Glomerular endothelial cell (primary cell): ENCODE data around the gene TPPP2. TPM values are rescaled to one million over a fixed set of nuclear protein-coding genes. Genes with fewer than 3 reads are reported as not detected.
"Not testable (repeated sequence)": the region's sequence is repeated elsewhere in the genome, so short reads cannot be mapped to it uniquely, and the experiment has no call there.

Experiments used
- DNase-seq: peaks from one replicate; pipeline ENCODE4 v3.0.0-alpha.2; 2011; ENCODE audit warnings: low read depth, low spot score; ENCODE audit errors: extremely low read depth
- total RNA-seq: library from RNA; depleted of rRNA; stranded (reverse); fragments of >200 nt; gene quantifications from 2 replicates; pipeline ENCODE4 v1.2.3, GENCODE V29; 2015

The TPPP2 gene
- total RNA-seq, result not detected in 2 replicates

DNA sequence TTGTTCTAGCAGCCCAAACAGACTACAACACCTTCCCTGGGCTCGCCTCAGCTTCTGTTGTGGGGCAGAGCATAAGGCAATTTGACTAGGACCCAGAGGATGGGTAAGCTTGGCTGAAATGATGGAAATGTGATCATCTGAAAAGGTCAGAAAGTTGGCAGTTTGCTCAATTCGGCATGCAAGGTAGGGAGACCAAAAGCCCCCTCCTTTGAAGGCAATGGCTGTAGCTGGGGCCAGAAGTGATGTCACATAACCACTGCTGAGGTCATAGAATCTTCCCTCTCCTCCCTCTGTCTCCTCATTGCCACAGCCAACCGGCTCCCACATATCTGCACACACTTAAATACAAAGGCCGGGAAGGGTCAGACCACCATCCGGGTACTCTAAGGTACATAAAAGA is at the start of gene TPPP2:
Gene TPPP2, plus strand, starts transcription at position 301 of the 400 bp plus-strand sequence. CDS start 365 bp downstream, outside the sequence.
- DNase-seq, result no peak

DNA sequence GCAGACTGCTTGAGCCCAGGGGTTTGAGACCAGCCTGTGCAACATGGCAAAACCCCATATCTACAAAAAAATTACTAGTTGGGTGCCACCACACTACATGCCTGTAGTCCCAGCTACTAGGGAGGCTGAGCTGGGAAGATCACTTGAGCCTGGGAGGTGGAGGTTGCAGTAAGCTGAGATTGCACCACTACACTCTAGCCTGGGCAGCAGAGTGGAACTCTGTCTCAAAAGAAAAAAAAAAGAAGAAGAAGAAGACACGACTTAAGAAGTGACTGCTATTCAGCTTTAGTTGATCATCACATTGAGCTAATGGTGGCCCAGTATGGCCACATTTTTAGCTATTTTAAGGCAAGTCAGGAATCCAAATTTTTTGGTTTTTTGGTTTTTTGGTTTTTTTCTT is 49.1 kb upstream of the TPPP2 start:
- DNase-seq, result no peak

DNA sequence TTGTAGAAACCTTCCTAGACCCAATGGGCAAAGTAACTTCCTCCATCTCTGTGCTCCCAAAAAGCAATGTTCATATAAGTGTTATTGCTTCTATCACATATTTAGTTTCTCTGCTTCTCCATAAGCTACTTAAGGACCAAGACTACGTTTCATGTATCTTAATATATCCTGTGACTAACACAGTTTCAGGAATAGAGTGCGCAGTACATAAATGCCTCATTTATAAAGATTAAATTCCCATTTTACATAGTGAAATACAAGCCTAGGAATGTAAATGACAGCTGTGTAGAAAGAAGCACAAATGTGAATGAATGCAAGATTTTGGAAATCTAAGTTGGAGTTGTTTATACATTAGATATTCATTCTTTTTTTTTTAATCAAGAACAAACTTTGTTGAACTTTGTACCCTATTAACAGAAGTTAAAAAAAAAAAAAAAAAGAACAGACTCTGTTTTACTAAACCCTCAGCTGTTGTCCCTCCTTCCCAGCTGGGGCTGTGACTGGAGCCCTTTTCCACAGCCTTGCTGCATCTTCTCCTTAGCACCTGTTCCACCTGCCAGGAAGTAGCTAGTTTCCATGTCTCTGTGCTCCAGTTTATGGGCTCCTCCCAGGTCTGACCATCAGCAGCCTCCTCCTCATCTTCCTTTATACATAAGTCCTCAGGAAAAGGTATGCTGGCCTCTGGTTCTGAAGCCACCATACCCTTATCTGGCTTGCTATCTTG is 47.2 kb upstream of the TPPP2 start:
- DNase-seq, result no peak

DNA sequence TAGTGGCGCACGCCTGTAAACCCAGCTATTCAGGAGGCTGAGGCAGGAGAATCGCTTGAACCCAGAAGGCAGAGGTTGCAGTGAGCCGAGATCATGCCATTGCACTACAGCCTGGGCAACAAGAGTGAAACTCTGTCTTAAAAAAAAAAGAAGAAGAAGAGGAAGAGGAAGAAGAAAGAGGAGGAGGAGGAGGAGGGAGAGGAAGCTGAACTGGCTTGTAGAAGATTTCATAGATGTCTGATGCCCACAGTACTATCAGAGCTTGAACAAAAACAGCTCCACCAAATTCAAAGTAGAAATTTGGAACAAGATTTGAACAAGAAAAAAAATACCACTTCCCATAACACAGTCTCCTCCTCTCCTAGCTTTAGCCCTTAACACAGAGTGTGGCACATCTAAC is 44.4 kb upstream of the TPPP2 start:
- not testable (repeated sequence) for DNase-seq

DNA sequence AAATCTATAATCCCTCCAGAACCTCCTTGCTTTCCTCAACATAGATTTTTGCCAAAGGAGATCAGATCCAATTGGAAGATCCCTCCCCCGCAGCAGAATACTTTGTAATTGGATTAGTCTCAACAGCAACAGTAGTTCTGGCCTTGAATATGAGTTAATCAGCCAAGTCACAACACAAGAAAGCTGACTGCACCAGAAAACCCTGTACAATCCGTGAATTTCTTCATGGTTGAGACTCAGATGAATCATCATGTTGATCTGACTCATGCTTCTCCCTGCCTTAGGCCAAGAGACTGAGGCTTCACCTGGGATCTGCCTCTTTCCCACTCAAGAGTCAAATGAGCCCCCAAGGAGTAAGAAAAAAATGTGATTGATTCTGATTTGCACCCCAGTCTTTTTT is 43.2 kb upstream of the TPPP2 start:
- DNase-seq, result no peak

DNA sequence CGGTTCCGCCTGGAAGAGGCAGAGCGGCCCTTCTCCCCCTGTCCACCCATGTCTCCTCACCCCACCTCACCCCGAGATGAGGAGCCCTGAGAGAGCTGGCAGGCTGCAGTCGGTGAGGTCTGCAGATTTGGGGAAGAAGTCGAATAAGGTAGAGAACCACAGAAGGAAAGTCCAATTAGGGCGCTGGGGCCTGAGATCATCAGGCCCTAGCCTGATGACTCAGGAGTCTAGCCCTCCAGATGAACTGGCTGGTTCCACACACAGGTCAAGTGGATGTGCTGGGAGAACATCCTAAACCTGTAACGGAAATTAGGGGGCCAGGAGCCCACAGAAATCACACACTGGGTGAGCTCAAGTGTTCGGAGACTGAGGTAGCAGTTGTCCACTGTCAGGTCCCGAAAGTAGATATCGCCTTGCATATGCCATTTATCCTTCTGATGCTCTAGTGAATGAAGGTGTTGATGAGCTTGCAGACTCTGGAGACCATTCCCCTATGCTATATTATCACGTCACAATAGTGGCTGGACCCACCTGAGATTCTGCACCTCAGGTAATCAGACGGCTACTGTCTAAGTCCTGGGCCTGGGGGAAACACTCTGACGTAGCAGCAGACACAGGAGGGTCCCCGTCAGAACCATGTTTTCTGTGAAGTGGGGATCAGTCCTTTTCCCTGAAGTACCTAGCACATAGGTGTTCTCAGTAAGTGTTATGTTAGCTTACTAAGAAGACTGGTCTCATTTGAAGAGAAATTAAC is 41.1 kb upstream of the TPPP2 start:
- no peak for DNase-seq

DNA sequence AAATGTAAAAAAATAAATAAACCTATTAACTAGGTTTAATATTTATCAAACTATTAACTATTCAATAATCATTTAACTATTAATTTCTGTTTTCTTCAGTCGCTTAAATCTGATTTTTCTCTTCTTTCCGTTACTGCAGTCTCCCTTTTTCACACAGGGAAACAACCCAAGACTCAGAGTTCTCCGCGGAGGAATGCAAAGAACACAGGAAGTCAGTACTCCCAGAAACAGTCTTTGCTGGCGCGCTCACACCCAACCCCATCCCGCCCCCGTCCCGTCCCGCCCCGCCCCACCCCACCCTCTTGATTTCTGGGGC is 40.6 kb upstream of the TPPP2 start:
- no peak for DNase-seq

DNA sequence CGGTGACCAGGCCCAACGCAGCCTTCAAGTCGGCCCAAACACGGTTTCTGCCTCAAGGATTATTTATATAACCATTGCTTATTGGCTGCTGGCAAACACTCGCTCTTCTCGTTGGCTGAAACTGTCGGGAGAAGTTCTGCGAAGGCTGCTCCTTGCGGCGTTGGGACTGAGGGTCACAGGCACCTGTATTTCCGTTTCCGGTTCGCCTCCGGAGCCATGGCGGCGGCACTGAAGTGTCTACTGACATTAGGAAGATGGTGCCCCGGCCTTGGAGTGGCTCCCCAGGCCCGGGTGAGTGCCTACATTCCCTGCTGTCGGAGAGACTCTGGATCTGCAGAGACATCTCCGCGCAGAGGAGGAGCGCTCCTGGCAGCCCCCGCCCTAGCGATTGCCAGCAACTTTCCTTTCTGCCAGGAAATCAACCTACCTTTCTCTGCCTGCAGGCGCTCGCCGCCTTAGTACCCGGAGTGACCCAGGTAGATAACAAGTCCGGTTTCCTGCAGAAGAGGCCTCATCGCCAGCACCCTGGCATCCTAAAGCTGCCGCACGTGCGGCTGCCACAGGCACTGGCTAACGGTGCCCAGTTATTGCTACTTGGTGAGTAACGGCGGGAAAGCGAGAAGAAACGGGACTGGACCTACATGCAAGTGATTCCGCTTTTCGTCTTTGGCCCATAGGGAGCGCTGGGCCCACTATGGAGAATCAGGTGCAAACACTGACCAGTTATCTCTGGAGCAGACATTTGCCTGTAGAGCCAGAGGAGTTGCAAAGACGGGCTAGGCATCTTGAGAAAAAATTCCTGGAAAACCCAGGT is 40.0 kb upstream of the TPPP2 start, which contains the start of gene METTL17:
Gene METTL17, plus strand, starts transcription at position 194 of the 814 bp plus-strand sequence. Its CDS starts 23 bp downstream, at position 217.
- DNase-seq, result peak; percentile 80

DNA sequence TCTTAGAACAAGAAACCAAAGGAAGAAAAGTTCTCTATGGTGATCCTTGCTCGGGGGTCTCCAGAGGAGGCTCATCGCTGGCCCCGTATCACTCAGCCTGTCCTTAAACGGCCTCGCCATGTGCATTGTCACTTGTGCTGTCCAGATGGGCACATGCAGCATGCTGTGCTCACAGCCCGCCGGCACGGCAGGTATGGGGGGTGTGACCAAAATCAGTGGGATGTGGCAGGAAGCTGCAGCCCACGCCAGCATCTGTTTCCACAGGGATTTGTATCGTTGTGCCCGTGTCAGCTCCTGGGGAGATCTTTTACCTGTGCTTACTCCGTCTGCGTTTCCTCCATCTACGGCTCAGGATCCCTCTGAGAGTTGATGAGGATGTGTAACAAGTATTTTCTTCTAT is 33.5 kb upstream of the TPPP2 start:
- DNase-seq, result no peak

DNA sequence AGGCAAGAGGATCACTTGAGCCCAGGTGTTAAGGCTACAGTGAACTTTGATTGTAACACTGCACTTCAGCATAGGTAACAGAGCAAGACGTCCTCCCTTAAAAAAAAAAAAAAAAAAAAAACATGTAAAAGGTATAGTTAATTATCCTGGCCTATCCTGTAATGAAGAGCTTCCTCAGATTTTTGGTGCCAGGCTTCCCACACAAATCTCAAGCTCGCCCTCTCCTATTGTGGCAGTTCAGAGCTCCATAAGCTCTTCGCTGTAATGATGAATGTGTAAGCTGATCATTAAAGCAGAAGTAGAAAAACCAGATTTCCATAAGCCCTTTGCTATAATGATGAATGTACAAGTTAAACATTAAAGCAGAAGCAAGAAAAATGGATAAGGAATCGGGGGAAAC is 32.9 kb upstream of the TPPP2 start:
- no peak for DNase-seq

DNA sequence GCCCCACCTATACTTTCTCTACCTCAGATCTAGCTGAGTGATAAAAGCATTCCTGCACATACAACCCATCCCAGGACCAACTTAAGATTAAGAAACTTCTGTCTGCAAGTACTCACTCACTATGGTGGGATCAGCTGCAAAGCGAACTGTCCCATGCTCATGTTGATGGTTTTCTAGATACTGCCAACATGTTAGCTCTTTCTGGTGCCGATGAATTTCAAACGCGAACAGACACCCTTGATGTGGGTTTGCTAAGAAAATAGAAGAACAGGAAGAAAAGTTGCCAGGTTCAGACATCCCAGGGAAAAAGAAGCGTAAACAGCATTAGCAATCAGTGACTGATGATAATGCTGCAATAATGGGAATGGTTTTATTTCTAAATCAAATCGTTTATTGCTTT is 32.5 kb upstream of the TPPP2 start:
- no peak for DNase-seq

DNA sequence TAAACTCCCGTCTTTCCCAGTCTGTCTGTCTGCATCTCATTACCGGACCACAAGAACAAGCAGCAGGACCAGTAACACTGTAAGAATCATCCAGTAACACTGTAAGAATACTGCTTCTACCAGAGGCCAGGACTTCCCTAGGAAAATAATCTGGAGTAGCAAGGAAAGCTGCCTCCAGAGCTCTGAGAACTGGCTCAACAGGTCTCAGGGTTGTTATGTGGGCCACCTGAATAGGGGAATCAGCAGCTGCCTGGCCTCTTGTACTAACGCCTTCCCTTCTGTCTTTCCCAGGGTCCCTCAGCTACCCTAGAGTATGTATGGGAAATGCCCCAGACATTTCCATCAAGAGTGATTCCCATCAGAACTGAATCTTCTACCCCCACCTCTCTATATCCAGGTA is 31.9 kb upstream of the TPPP2 start:
- DNase-seq, result no peak

DNA sequence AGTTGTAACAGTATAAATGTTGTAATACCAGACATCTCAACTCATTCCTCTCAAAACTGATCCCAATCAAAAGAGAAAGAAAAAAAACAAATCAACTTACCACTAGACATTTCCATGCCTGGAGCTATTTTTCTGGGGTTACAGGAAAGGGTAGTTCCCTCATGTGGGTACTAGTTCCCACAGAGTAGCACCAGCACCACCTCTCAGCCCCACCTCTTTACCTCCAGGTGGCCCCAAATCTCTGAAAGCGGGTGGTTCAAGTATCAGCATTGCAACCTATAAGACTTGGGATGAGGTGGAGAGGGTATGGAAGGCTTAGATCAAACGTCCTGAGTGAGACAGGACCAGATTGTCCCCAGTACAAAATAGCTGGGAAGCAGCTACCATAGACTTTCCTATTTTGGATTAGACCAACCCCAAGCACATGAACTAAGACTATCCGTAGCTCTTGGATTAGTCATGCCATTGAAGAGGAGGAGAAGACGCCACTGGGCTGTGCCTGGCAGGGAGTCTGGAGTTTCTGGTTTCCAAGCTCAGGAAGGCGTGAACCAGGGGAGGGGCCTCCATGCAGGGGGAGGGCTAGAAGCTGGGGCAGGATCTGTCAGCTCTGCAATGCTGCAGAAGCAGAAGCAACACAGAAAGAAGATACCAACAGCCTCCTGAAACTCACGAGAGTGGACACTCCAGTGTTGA is 31.2 kb upstream of the TPPP2 start, which contains the start of gene SLC39A2:
Gene SLC39A2, plus strand, starts transcription at position 620 of the 693 bp plus-strand sequence. CDS start 154 bp downstream, outside the sequence.
- DNase-seq, result no peak

DNA sequence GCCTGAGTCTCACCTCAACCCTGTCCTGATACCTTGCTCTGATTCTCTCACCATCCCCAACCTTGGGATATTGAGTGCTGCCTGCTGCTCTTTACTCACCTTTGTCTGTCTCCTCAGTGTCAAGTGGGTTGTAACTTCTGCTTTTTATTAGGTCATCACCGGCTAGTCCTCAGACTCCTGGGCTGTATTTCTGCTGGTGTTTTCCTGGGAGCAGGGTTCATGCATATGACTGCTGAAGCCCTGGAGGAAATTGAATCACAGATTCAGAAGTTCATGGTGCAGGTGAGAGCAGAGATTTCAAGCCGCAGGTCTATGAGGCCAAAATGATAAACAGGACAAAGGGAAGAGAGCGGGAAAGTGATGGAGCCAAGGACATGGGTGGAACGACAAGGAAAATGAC is 30.4 kb upstream of the TPPP2 start:
- no peak for DNase-seq

DNA sequence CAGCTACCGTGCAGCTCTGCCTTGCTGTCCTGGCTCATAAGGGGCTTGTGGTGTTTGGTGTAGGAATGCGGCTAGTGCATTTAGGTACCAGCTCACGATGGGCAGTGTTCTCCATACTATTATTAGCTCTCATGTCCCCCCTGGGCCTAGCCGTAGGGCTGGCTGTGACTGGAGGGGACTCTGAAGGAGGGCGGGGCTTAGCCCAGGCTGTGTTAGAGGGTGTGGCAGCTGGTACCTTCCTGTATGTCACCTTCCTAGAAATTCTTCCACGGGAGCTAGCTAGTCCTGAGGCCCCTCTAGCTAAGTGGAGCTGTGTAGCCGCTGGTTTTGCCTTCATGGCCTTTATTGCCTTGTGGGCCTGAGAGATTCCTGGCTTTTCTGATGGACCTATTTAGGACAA is 28.8 kb upstream of the TPPP2 start:
- DNase-seq, result no peak

DNA sequence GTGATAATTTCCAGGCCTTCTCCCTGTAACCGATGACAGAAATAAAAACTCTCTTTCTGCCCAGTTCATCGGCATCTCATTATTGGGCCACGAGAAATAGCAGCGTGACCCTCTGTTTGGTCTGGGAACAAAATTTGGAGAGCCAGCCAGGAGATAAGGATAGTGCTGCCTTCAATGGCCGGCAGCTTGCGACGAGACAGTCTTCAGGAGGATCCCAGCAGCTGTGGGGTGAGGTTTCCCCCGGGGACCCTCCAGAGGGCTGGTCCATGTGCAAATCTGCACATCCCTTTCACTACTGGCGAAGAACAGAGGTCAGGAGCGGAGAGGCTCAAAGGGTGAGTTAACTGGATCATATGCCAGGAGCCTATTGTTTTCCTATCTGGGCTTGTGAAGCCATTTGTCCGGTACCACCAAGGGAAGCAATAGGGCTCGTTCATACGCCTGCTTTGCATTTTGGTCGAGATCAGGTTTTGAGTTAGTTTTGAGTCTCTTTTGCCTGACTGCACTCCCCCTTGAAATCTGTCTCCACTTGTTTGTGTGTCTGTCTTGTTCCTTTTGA is 26.1 kb upstream of the TPPP2 start:
- no peak for DNase-seq

DNA sequence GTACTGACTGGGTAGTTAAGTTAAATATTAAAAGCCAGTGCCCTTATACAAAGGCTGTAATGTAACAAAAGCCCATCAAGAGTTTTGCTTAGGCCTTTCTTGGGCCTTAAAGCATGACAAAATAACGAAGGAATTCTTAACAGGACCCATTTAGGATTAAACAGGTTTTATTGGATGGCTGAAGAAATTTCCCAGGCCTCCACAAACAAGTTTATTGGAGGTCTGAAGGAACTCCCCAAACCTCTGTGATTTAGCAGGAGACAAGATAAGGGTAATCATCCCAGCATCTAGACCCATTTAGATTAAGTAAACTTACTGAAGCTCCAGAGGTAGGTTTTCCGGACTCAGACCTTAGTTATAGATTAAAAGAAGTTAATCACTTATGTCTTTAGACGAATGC is 20.3 kb upstream of the TPPP2 start:
- not testable (repeated sequence) for DNase-seq

DNA sequence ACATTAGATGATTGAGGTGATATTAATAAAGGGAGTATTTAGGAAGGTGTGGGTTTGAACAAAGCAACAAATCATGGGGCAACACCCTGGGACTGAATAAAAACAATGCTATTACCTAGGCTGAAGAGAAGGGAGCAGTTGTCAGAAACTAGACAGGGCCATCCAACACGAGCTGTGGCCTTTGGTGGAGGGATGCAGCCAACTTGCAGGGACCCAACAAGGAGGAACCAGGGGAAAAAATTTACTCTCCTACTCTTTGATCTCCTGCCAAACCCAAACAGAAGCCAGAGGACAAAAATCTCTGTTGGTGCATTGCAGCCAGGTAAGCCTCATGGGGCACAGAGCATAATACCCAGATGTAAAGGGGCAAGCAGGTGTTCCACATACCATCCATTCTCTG is 18.9 kb upstream of the TPPP2 start:
- DNase-seq, result no peak

DNA sequence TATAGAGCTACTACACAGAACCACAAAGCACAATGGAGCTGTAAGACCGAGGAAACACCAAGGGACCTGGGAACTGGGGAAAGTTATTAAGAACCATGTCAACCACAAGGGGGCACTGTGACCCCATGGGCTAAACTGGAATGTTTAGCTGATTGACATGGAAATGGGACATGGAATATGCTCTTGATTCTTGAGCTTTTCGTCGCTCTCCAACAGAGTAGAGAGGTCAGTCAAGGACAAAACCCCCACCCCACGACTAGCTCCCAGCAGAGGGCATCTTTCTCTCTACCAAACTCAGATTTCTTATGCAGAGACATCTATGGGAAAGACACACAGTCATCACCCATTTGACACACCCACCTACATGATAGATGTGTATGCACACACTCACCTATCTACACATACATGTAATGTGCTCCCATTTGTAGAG is 15.2 kb upstream of the TPPP2 start:
- DNase-seq, result peak; percentile 72

DNA sequence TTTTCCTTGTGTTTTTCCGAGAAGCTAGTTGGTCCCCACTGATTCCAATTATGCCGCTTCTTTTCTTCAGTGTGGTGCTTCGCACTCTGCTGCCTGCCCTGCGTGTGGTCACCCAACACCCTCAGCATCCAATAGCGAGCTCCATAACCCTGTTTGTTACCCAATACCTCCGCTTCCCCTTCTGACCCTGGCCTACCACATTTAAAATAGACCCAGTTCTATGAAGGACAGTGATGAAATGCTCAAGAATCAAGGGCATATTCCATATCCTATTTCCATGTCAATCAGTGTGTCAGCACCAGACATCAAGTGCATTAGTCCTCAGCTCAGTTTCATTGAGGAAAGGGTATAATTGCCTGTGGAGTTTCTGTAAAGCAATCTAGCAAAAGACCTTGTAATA is 14.7 kb upstream of the TPPP2 start:
- DNase-seq, result no peak
